NCI-H2227 (cell line): ENCODE data around the gene PSMD14.
A peak's percentile ranks its signal among the peaks of the same experiment; 100 is the strongest.

Source experiments
- DNase-seq: peaks from one replicate; lab custom pipeline; 2025; ENCODE audit not compliant: unreplicated experiment; lab: John Stamatoyannopoulos, UW

The PSMD14 gene

DNA sequence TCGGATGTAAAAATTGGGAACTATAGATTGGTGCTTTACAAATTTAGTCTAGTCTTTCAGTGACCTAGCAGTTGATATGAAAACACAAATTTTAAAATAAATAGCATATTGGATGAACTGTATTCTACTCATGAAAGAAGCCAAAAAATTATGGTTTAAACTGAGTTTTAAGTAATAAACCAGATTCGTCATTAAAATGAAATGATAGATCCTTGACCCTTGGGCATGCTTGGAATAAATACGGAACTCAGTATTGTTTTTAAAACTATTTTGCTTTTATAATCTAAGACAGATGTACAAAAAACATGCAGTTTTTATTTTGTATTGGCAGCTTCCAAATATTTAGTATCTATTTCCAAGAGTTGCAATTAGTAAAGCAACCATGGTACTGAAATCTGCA is 73.3 kb downstream of the PSMD14 start:
- no peak for DNase-seq

DNA sequence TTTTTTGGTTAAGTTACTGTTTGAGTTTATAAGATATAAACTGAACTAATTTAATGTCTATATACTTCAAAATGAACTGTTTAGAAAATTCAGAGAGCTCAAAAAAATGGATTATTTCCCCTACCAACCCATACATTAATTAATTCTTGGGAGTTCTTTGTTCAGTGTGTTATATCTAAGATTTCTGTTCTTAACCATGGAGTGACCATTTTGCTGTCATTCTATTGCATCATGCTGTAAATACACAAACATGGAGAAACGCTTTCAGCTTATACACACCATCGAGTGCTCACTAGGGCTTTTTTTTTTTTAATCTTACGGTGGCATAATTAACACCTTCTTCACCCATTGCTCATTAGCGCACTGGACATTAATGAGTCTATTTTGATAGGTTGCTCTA is 74.5 kb downstream of the PSMD14 start:
- DNase-seq, result no peak

DNA sequence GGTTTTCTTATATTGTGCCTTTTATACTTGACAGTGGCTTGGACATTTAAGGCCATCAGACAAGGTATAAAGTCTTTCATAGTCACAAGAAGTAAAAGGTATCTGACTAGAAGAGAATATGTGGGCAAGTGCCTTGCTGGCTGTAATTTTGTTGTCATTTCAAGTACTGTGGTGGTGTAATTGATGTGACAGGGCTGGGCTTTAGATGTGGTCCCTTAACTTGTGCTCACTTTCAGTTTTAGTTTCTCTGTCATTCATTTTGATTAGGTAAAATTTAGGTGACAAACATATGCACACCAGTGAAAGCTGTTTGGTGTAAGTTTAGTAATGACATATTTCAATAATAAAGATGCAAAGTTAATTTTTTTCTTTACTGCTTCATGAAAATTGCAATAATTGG is 76.6 kb downstream of the PSMD14 start:
- peak; percentile 58 for DNase-seq

DNA sequence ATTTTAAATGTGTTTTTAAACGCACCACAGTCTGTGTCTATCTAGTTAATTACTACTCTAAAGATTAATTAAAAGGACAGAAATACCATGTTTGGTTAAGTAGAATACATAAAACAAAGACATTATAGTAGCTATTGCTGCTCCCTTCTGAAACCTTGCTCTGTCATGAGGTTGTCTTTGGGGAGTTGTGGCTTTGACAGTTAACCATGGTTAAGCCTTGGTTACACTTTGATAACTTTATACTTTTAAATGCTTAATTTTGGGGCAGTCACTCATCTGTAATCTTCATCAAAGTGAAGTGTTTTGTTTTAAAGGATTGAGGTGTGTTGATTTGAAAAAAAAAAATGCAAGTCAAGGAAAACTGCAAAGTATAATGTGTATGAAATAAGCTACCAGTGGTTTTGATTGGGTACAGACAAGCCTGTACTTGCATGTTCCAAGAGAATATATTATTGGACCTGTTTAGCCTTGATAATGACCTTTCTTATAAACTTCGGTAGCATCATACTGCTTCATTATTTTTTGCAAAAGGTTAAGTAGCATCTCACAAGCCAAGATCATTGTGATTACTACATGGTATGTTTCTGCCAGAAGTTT is 78.1 kb downstream of the PSMD14 start:
- no peak for DNase-seq

DNA sequence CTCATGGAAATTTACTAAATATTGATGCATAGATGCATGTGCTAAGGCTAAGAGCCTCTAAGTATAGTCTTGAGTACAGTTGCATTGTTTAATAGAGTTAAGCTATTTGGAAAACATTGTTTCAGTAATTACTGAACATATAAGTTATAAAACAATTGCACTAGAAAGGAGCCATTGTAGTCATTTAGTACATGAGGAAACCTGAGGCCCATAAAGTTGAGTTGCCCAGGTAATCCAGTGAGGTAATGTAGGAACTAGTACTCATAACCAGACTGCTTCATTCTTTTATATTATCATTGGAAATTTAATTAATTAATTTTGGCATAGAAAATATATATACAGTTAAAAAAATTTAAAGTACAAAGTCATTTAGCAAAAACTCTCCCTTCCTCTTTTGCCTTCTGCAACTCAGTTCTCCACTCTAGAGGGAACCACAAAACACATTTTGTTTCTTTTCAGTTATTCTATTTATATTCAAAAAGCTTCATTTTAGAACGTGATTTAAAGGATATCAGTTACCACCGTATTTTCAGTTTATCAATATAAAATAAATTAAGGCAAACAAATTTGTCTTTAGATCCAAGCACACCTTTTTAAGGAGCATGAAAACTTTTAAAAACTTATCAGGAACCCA is 80.0 kb downstream of the PSMD14 start:
- DNase-seq, result no peak

DNA sequence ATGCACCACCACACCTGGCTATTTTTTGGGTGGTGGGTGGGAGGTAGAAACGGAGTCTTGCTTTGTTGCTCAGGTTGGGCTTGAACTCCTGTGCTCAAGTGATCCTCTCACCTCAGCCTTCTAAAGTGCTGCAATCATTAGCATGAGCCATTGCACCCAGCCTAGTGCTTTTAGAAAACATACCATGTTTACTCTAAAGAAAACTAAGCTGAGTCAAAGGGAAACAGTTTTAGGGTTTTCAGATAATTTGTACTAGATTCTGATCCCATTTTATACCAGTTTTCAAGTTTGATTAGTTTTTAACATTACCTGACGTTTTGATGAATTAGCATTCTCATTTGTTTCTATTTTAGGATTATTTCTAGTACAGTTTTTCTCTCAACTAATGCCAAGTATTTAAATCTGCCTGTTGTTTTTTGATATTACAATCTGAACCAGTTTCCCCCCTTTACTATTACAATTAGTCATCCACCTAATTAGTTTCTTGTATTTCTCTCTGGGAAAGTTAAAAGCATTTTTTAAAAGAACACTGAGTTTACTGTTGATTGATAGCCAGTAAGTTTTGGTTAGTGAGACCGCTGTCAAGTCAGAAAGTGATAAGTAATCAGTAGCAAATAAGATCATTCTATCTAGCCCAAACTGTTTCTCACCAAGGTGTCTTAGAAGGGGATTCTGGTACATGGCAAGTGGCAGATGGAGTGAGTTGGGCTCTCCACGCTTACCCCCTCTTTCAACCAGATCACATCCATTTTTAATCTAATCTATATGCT is 83.7 kb downstream of the PSMD14 start:
- no peak for DNase-seq

DNA sequence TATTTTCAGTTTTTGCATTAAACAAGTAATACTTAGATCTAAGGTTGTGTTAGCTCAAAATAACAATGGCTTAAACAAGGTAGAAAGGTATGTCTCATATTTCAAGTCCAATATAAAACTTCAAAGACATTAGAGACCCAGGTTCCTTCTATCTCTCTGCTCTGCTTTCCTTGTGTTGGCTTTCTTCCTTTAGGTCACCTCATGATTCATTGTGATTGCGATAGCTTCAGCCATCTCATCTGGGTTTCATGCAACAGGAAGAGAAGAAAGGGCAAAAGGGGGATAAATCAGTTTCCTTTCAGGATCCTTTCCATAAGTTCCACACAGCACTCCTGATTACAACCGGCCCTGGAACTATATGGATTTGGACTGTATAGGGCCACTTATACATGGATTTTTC is 91.9 kb downstream of the PSMD14 start:
- DNase-seq, result no peak

DNA sequence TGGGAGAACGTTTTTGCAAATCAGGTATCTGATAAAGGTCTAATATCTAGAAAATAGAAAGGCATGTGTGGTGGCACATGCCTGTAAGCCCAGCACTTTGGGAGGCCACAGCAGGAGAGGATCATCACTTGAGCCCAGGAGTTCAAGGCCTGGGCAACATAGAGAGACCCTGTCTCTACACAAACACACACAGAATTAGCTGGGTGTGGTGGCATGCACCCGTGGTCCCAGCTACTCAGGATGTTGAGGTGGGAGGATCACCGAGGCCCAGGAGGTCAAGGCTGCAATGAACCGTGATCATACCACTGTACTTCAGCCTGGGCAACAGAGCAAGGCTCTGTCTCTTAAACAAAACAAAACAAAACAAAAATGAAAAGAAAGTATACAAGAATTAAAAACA is 94.1 kb downstream of the PSMD14 start:
- no peak for DNase-seq

DNA sequence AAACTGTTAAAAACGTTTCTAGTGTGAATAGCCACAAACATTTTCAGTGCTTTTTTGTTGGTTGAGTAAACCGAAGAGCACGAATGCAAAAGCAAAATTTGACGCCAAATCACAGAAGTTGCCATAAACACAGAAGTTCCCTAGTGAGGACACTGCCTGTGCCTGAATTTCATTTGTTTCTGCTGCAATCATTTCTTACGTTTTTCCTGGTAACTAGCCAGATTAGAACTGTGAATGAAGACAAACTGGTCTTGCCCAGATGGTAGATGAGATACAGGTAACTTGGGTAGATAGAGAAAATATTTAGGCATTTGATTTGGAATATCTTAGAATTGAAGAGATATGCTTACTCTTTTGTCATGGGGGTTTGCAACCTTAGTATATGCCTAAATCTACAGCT is 98.1 kb downstream of the PSMD14 start:
- no peak for DNase-seq

DNA sequence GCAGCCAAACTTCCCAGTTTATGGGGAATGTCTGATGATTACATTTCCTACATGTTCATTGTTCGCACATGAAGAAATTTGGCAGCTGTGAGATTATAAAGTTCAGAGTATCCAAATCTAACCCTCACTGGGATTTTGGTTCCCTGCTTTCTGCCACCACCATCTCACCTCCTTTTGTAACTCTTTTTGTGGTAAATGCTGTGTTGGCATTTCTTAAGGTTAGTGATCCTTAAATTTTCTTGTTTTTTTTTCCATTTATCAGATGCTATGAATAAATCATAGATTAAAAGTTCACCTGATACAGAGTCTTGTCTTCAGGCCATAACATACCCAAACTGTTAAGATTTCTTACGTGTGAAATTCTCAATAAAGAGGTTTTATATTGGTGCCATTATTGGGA is 99.4 kb downstream of the PSMD14 start:
- DNase-seq, result no peak

DNA sequence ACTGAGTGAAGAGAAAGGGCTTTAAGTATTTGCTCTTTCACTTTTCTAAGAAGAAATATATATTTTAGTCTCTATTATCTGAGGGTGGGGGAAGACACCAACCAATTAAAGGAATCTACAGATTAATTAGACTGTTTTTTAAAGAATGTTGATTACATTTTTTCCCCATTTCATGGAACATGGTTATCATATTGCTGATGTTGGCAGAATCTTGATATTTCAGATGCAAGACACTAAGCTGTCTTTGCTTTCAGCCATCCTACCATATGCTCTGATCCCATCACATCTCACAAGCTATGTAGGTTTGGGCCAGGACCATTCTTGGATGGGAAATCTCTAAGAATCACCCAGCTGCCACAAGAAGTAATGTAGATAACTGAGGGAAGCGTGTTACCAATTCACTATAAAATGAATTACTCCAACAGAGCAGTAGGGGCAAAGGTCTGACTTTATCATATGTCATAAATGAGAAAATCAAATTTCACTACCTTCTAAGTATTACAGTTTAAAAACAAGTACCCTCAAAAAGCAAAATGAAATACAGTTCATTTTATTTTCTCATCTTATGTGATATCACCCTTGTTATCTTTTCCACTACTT is 101.2 kb downstream of the PSMD14 start:
- no peak for DNase-seq

DNA sequence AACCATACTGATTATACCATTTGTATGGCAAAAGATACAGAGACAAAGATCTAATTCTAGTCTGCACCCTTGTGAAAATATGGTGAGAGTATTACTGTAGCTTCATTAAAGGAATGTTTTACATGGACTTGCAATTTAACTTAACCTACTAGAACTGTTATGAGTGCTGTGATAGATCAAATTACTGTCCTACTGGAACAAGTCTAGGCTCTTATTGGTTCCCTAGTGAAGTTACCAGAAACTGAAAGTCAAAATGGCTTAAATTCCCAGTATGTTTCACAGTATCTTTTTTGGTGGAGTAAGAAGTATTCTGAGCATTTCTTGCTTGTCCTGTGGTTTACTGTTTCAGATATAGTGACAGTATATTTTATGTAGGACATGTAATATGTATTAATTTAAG is 104.1 kb downstream of the PSMD14 start:
- no peak for DNase-seq

DNA sequence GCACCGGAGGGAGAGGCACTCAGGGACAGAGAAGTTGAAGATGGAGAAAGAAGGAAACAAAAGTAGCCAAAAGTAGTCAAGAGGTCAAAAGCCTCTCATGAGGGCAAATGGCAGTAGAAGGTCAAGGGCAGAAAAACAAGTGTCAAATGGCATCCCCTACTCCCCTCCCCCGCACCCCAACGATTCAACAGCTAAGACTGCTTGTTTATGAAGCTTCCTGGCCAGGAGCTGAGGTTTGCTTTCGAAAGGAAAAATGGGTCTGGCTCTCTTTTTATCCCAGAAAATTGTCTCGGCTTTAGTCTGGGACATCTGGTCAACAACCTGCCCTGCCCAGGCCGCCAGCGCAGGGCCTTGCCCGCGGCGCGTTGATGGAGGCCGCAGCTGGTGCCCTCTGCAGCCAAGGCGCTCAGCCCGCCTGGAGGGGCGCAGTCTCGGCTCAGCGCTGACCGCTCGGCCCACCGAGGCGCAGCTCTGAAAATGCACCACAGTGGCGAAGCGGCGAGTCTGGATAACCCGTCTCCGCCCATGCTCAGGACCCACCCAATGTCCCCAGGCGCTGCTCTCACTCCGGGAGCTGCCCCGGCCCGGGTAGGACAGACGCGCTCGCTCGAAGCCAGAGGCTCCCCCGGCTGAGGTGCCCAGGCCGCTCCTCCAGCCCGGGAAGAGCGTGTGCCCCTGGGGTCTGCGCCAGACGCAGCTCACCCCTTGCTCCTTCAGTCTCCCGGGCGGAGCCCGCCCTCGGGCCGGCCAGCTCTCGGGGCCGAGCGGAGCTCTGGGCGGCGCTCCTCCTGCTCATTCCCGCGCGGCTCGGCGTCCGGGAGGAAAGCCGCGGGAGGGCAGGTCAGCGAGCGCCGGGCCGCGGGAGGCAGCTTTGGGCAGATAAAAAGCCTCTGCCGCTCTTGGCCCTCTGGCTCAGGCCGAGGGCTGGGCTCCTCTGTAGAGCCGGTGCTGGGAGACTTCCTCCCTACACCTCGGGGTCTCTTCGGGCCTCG is 106.1 kb downstream of the PSMD14 start:
- DNase-seq, result peak; percentile 80

DNA sequence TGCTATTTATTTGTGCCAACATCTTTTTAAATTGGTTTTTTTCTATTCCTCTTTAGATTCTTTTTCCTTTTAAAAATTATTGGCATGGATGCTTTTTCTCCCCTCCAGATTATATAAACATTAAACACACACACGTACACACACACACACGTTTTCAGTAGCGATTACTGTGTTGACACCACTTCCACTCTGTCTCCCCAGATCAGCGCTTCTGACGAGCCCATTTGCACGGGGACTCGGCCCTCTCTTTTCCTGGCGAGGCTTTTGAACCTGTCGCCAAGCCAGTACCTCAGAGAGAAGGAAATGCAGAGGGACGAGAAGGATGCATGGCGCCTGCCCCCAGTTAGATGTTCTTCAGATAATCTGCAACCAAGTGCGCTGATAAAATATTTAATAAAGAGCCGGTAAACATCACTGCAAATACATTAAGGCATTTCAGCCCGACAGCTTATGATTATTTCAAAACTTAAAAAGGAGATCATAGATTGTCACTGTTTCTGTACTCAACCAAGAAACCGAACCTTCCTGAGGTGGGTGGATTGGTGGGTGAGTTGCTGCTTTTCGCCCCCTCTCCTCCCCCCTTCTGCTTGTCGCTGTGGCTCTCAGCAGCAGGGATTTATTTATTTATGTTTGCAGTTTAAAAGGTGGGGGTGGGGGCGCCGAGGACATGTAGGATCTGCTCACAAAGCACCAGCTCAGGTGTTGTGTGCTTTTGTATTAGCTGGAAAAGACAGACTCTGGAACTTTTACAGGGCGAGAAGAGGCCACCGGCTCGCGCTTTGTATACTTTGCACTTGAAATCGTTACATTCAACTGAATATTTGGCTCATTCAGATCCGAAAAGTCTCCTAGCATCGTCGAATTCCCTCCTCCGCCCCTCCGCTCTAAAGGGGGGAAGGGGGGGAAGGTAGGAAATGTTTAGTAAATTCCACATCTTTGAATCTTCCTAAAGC is 107.1 kb downstream of the PSMD14 start:
- peak; percentile 35 for DNase-seq

DNA sequence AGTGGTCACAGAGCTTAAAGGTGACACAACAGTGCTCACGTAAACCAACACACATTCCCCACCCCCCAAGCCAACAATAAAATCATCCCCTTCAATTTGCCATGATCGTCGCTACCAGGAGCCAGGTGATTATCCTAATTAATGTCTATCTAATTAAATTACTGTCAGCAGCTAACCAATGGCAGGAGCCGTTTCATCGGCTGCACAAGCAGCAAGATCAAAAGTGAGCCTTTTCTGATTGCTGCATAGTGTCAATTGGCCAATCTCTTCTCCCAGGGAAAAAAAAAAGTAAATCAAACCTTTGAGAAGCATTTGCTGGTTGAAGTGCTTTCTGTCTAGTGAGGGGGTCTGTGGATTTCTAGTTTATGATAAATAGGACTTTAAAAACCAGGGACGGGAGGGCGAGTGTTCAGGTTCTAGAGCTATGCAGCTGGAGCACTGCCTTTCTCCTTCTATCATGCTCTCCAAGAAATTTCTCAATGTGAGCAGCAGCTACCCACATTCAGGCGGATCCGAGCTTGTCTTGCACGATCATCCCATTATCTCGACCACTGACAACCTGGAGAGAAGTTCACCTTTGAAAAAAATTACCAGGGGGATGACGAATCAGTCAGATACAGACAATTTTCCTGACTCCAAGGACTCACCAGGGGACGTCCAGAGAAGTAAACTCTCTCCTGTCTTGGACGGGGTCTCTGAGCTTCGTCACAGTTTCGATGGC is 107.9 kb downstream of the PSMD14 start, which contains the start of gene TBR1:
Gene TBR1 (plus strand): TSS at position 311 of the 721 bp plus-strand sequence. CDS start 114 bp downstream, at position 425.
- peak; percentile 54 for DNase-seq

DNA sequence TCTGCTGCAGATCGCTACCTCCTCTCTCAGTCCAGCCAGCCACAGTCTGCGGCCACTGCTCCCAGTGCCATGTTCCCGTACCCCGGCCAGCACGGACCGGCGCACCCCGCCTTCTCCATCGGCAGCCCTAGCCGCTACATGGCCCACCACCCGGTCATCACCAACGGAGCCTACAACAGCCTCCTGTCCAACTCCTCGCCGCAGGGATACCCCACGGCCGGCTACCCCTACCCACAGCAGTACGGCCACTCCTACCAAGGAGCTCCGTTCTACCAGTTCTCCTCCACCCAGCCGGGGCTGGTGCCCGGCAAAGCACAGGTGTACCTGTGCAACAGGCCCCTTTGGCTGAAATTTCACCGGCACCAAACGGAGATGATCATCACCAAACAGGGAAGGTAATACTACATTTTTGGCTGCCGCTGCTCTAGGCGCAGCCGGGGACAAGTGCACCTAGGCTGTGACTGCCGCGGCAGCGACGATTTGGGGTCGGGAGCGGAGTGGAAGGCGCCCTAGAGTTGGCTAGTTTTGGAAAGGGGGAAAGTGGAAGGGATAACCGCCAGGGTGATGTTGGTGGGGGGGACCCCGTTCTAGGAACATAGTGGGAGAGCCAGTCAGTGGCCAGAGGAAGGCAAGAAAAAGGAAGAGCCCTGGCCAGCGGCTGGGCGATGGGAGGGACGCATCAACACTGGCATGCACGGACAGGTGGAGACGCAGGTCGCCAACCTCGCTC is 108.6 kb downstream of the PSMD14 start:
- peak; percentile 33 for DNase-seq

DNA sequence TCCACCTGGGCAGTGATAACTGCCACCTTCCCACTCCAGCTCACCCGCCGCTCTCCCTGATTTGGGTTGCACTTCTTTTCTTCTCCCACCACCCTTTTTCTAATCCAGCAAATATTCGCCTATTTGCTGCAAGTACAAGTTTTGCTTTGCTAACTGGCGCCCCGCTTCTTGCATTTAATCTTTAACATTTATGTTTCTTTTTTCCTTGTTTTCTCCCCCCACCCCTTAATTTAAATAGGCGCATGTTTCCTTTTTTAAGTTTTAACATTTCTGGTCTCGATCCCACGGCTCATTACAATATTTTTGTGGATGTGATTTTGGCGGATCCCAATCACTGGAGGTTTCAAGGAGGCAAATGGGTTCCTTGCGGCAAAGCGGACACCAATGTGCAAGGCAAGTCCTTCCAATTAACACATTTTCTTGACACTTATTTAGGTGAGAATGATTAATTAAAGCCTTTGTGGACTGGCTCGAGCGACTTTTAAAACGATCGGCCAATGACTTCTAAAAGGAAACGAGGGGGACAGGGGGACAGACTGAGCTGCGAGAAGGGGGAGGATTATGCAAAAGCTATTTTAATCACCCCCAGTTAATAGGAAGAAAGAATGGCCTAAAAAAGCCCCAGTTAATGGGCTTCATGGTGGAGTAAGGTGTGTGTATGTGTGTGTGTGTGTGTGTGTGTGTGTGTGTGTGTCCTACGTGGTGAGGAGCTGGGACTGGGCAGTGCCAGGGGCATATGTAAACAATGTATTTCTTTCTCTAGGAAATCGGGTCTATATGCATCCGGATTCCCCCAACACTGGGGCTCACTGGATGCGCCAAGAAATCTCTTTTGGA is 109.4 kb downstream of the PSMD14 start:
- peak; percentile 27 for DNase-seq
